Panc1 (cell line): Measurements from ENCODE around the gene GRIP1. TPM values are rescaled to one million over a fixed set of nuclear protein-coding genes. Genes with fewer than 3 reads are reported as not detected.

Source experiments
- ATAC-seq: fragments of 200-7000 bp; cut with Tn5 transposase; 2 replicates; pipeline ENCODE4 v1.9.1; 2020; ENCODE audit warnings: mild to moderate bottlenecking, moderate library complexity
- BruUV-seq: library from RNA; stranded (reverse); fragments of 400-500 nt; replicated peaks from 2 replicates; lab custom pipeline; 2021; lab: Mats Ljungman, UMichigan
- CTCF ChIA-PET: fragments of 300-600 bp; sonication (Branson Sonifier 250); formaldehyde crosslinking; loops from one replicate; lab custom pipeline; 2022; ENCODE audit warnings: antibody characterized with exemption; lab: Charles Lee
- POLR2A ChIA-PET: fragments of 300-600 bp; sonication (Branson Sonifier 250); formaldehyde crosslinking; loops from one replicate; lab custom pipeline; 2022; ENCODE audit warnings: antibody characterized with exemption; lab: Charles Lee
- DNase-seq: peaks from one replicate; pipeline ENCODE4 v3.0.0-alpha.2; 2010; ENCODE audit warnings: low read depth, low spot score
- H3K27ac ChIP-seq: 2 replicates; pipeline ENCODE4 v1.5.1; 2011; ENCODE audit warnings: mild to moderate bottlenecking, low read length, inconsistent platforms
- H3K27me3 ChIP-seq: fragments of 200-500 bp; sonication (Bioruptor generic); 2 replicates; pipeline ENCODE4 v1.6.0; 2014; ENCODE audit warnings: low read length, inconsistent platforms; ENCODE audit not compliant: control insufficient read depth, insufficient read depth
- H3K36me3 ChIP-seq: fragments of 200-500 bp; sonication (Bioruptor generic); 2 replicates; pipeline ENCODE4 v1.5.1; 2014; ENCODE audit warnings: inconsistent platforms, mild to moderate bottlenecking, low read length, moderate library complexity; ENCODE audit not compliant: control insufficient read depth, insufficient read depth
- H3K4me1 ChIP-seq: 2 replicates; pipeline ENCODE4 v1.5.1; 2011; ENCODE audit warnings: inconsistent platforms, mild to moderate bottlenecking, low read length, moderate library complexity; ENCODE audit not compliant: control insufficient read depth, insufficient read depth
- H3K4me3 ChIP-seq, 2 experiments: 2 replicates each; pipeline ENCODE4 v1.5.1; 2011 to 2012; ENCODE audit warnings: low read depth in 2 of 2, low read length in 2 of 2, mild to moderate bottlenecking in 2 of 2, inconsistent platforms in 1 of 2, moderate library complexity in 1 of 2
- H3K9me3 ChIP-seq: fragments of 200-500 bp; sonication (Bioruptor generic); 2 replicates; pipeline ENCODE4 v1.5.1; 2014; ENCODE audit warnings: low read depth, mild to moderate bottlenecking, inconsistent platforms, low read length, moderate library complexity; ENCODE audit not compliant: control insufficient read depth, insufficient read depth
- CTCF ChIP-seq: fragments of 450-650 bp; IDR thresholded peaks from 2 replicates; pipeline ENCODE4 v1.5.1; 2017; ENCODE audit warnings: mild to moderate bottlenecking
- POLR2AphosphoS5 ChIP-seq: IDR thresholded peaks from 2 replicates; pipeline ENCODE4 v1.6.1; 2012; ENCODE audit warnings: mild to moderate bottlenecking, low read depth, low read length, moderate library complexity
- REST ChIP-seq, 2 experiments: IDR thresholded peaks; 2 replicates each; pipeline ENCODE4 v1.6.1; 2011 to 2012; ENCODE audit warnings: low read depth in 2 of 2, control low read depth in 1 of 2, low read length in 1 of 2, mild to moderate bottlenecking in 1 of 2, moderate library complexity in 1 of 2; ENCODE audit not compliant: insufficient read depth in 1 of 2
- SIN3A ChIP-seq: IDR thresholded peaks from 2 replicates; pipeline ENCODE4 v1.6.1; 2012; ENCODE audit warnings: low read depth, mild to moderate bottlenecking, low read length, moderate library complexity, borderline replicate concordance; ENCODE audit not compliant: insufficient read depth
- TCF7L2 ChIP-seq: IDR thresholded peaks from 2 replicates; pipeline ENCODE4 v1.6.1; 2011; ENCODE audit warnings: mild to moderate bottlenecking, low read depth, low read length, inconsistent platforms
- in situ Hi-C: cut with HindIII; loops from 2 replicates; pipeline ENCODE4 v1.10.0; 2016; ENCODE audit warnings: low sequenced_read_pairs, low pct_unique_long_range_greater_than_20kb
- intact Hi-C: fragments of 100-400 bp; cut with micrococcal nuclease; formaldehyde crosslinking; loops from one replicate; pipeline ENCODE4 v1.10.0; 2022; ENCODE audit not compliant: unreplicated experiment
- total RNA-seq: library from RNA; stranded (reverse); gene quantifications from one replicate; pipeline ENCODE4 v1.2.1, GENCODE V29; 2021; ENCODE audit not compliant: unreplicated experiment

The GRIP1 gene
- total RNA-seq, 1 experiment from 2014 or later: 9.2 TPM

GRCh38 chr12:66679461-66680084, 697 bp upstream of the GRIP1 start:
- TF ChIP-seq REST (IDR thresholded peaks at IDR 0.05; ENCODE audit: insufficient read depth in 1 of 2, low read depth in 2 of 2, low read length in 1 of 2) (no peak), SIN3A (no peak), POLR2AphosphoS5 (no peak), TCF7L2 (no peak), CTCF (no peak)
- POLR2A ChIA-PET: no interaction called here
- Histone ChIP-seq H3K36me3 (no peaks in the 10 kb centered on the region), H3K27me3 (peaks cover 4% of the 10 kb centered on the region), H3K27ac (no peak overlapping the region), H3K9me3 (no peaks in the 10 kb centered on the region), H3K4me3 (no peak overlapping the region), H3K4me1 (no peaks in the 10 kb centered on the region)
- no TSS peak for BruUV-seq
- CTCF ChIA-PET: no interaction called here
- intact Hi-C loops: no loop called here
- in situ Hi-C loops: no loop called here
- DNase-seq (no peak), ATAC-seq (no peak)

GRCh38 chr12:66676241-66676640, 2.6 kb downstream of the GRIP1 start:
- Histone ChIP-seq H3K36me3 (no peaks in the 10 kb centered on the region), H3K4me3 (no peak overlapping the region), H3K4me1 (no peaks in the 10 kb centered on the region), H3K9me3 (no peaks in the 10 kb centered on the region), H3K27me3 (peaks cover 7% of the 10 kb centered on the region), H3K27ac (no peak overlapping the region)
- ATAC-seq (no peak), DNase-seq (no peak)
- POLR2A ChIA-PET: no interaction called here
- BruUV-seq: no TSS peak
- intact Hi-C loops: no loop called here
- no peak for TF ChIP-seq POLR2AphosphoS5
- no peak for TF ChIP-seq CTCF
- no peak for TF ChIP-seq SIN3A
- no peak for TF ChIP-seq REST (IDR thresholded peaks at IDR 0.05; ENCODE audit: insufficient read depth in 1 of 2, low read depth in 2 of 2, low read length in 1 of 2)
- TF ChIP-seq TCF7L2: no peak
- CTCF ChIA-PET: no interaction called here
- in situ Hi-C loops: no loop called here
